ENCODE measurements around the gene ADAM11.

Gene ADAM11

GRCh38 chr17:44794851-44795413 is 36.1 kb downstream of the ADAM11 start:
- H3K27ac ChIP-seq = no peak overlapping the region
- TF ChIP-seq CTCF (IDR thresholded peaks at IDR 0.05) = no peak
- TF ChIP-seq ZFX (IDR thresholded peaks at IDR 0.05; ENCODE audit: borderline replicate concordance) = no peak

GRCh38 chr17:44795421-44795820 is 36.6 kb downstream of the ADAM11 start:
- H3K27ac ChIP-seq = no peak overlapping the region
- TF ChIP-seq CTCF (IDR thresholded peaks at IDR 0.05) = no peak
- no peak for TF ChIP-seq ZFX (IDR thresholded peaks at IDR 0.05; ENCODE audit: borderline replicate concordance)

- H3K27ac ChIP-seq = no peak overlapping the region
- no peak for TF ChIP-seq CTCF (IDR thresholded peaks at IDR 0.05)
- no peak for TF ChIP-seq ZFX (IDR thresholded peaks at IDR 0.05; ENCODE audit: borderline replicate concordance)
These were observed 37.1 kb downstream of the ADAM11 start for GRCh38 chr17:44795928-44796327.

GRCh38 chr17:44796731-44797130 is 37.9 kb downstream of the ADAM11 start:
- no peak overlapping the region for H3K27ac ChIP-seq
- TF ChIP-seq CTCF (IDR thresholded peaks at IDR 0.05) (no peak), ZFX (IDR thresholded peaks at IDR 0.05; ENCODE audit: borderline replicate concordance) (no peak)

- H3K27ac ChIP-seq = no peak overlapping the region
- TF ChIP-seq CTCF (IDR thresholded peaks at IDR 0.05) = no peak
- no peak for TF ChIP-seq ZFX (IDR thresholded peaks at IDR 0.05; ENCODE audit: borderline replicate concordance)
These were observed 39.0 kb downstream of the ADAM11 start for GRCh38 chr17:44797802-44798201.

GRCh38 chr17:44798356-44798755 is 39.6 kb downstream of the ADAM11 start:
- TF ChIP-seq CTCF (IDR thresholded peaks at IDR 0.05) = no peak
- TF ChIP-seq ZFX (IDR thresholded peaks at IDR 0.05; ENCODE audit: borderline replicate concordance) = no peak
- H3K27ac ChIP-seq = no peak overlapping the region

- TF ChIP-seq ZFX (IDR thresholded peaks at IDR 0.05; ENCODE audit: borderline replicate concordance) (no peak), CTCF (IDR thresholded peaks at IDR 0.05) (no peak)
- H3K27ac ChIP-seq = no peak overlapping the region
These were observed 43.1 kb downstream of the ADAM11 start for GRCh38 chr17:44801880-44802279.
